Activated T-cell treated with anti-CD3 and anti-CD28 coated beads for 4 hours (primary cell): ENCODE measurements around the gene TDG.
"Not testable (repeated sequence)": the region's sequence is repeated elsewhere in the genome, so short reads cannot be mapped to it uniquely, and the experiment has no call there.

Experiments used
- DNase-seq: peaks from one replicate; pipeline ENCODE4 v3.0.0-alpha.2; 2020

TDG gene

DNA sequence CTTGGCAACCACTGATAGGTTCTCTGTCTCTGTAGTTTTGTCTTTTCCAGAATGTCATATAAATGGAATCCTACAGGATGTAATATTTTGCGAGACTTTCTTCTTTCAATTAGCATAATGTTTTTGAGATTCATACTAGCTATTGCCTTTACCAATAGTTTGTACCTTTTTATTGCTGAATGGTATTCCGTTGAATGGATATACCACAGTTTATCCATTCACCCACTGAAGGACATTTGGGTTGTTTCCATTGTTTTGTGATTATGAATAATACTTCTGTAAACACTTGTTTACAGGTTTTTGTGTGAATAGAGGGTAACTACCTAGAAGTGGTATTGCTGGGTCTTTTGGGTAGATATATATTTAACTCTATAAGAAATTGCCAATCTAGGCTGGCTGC, 58.0 kb downstream of the TDG start:
- DNase-seq = no peak

DNA sequence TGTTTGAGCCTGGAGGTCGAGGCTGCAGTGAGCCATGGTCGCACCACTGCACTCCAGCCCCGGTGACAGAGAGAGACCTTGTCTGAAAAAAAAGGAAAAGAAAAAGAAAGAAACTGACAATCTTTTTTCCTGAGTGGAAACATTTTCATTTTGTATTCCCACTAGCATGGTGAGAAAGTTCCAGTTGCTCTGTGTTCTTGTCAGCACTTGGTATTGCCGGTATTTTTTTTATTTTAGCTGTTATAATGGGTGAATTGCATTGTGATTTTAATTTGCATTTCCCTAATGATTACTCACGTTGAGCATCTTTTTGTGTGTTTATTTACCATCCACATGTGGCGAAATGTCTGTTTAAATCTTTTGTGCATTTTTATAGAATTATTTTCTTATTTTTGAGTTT, 58.7 kb downstream of the TDG start:
- no peak for DNase-seq

DNA sequence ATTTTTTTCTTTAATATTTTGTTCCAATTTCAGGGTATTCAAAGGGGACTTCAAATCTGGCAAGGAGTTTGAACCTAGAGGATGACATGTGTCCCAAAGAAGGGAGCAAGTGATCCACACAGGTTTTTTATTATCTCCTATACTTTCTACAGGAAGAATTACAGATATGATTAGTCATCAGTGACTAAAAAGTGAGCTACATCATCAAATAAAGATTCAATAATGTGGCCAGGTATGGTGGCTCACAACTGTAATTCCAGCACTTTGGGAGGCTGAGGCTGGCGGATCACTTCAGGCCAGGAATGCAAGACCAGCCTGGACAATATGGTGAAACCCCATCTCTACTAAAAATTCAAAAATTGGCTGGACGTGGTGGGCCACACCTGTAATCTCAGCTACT, 60.1 kb downstream of the TDG start:
- DNase-seq = no peak

GRCh38 chr12:104026841-104027599, 61.3 kb downstream of the TDG start:
- no peak for DNase-seq

DNA sequence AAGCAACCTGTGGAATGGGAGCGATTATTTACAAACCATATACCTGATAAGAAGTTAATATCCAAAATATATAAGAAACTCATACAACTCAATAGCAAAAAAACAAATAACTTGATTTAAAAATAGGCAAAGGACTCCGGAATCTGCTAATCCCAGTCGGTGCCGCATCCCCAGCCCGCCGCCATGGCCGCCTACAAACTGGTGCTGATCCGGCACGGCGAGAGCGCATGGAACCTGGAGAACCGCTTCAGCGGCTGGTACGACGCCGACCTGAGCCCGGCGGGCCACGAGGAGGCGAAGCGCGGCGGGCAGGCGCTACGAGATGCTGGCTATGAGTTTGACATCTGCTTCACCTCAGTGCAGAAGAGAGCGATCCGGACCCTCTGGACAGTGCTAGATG, 64.9 kb downstream of the TDG start:
- not testable (repeated sequence) for DNase-seq

GRCh38 chr12:104036143-104036542, 70.5 kb downstream of the TDG start:
- DNase-seq = not testable (repeated sequence)
